Right ventricle myocardium inferior (tissue), 1 donor: ENCODE results near the gene FBXO34. TPM values are rescaled to one million over a fixed set of nuclear protein-coding genes. Genes with fewer than 3 reads are reported as not detected.
"Not testable (repeated sequence)": the region's sequence is repeated elsewhere in the genome, so short reads cannot be mapped to it uniquely, and the experiment has no call there.

Experiments used
- ATAC-seq: fragments of 200-7000 bp; cut with Tn5 transposase; one replicate; pipeline ENCODE4 v1.9.1; 2020; ENCODE audit warnings: mild to moderate bottlenecking, moderate library complexity
- DNase-seq: peaks from one replicate; pipeline ENCODE4 v3.0.0; 2021; ENCODE audit errors: missing footprints
- intact Hi-C: fragments of 100-400 bp; cut with DNase I; formaldehyde crosslinking; loops from one replicate; pipeline ENCODE4 v1.11.0; 2022
- total RNA-seq: library from RNA; stranded (reverse); fragmentation: NEBNext Ultra II Directional; extraction: Animal tissue kit (Norgen Biotek cat#: 25700); gene quantifications from one replicate; pipeline ENCODE4 v1.2.1, GENCODE V29; 2021
- donor health status: DM: no; HTN: yes; CAD: no; lungs with severe emphysema.

FBXO34 gene
- total RNA-seq, 1 donor from 2014 or later, result 24.5 TPM

DNA sequence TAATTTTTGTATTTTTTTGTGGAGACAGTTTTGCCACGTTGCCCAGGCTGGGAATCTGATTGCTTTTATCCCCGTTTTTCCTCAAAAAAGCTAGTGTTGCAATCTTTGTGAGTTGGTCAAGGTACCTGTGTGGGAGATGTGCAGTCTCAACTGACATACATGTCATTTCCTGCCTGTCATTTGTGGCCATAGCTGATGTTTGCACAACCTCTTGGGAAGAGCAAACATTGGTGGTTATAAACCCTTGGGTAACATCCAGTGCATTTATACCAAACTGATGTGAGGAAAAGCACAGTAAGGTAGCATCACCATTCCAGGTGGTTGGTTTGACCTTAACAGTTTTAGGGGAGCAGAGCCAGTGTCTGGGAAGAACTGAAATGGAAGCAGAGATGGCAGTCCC, 85.7 kb downstream of the FBXO34 start:
- DNase-seq (no peak), ATAC-seq (no peak)
- intact Hi-C loops, result loop anchor here (5.0 kb wide), 1 partner anchor 145 kb away; no protein-coding TSS in a partner anchor

DNA sequence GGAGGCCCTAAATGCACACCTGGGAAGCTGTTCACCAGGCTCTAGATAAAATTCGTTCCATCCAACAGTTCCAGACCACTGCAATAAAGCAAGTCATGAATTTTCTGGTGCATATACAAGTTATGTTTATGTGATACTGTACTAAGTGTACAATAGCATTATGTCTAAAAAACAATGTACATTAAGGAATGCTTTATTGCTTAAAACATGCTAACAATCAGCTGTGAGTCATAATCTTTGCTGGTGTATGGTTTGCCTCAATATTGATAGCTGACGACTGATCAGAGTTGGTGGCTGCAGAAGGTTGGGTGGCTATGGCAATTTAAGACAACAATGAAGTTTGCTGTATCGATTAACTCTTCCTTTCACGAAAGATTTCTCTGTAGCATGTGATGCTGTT, 88.1 kb downstream of the FBXO34 start:
- no peak for ATAC-seq
- intact Hi-C loops, result loop anchor here (5.0 kb wide), 1 partner anchor 147 kb away; no protein-coding TSS in a partner anchor

DNA sequence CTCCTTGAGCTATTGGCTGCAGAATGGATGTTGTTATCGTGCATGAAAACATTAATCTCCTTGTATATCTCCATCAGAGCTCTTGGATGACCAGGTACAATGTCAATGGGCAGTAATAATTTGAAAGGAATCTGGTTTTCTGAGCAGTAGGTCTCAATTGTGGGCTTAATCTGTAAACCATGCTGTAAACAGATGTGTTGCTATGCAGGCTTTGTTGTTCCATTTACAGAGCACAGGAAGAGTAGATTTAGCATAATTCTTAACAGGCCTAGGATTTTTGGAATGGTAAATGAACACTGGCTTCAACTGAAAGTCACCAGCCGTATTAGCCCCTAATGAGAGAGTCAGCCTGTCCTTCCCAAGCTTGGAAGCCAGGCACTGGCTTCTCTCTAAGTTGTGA, 90.0 kb downstream of the FBXO34 start:
- DNase-seq (no peak), ATAC-seq (no peak)
- intact Hi-C loops, result no loop called here

More for the DNA sequence above, 88.1 kb downstream of the FBXO34 start:
- DNase-seq, result no peak

DNA sequence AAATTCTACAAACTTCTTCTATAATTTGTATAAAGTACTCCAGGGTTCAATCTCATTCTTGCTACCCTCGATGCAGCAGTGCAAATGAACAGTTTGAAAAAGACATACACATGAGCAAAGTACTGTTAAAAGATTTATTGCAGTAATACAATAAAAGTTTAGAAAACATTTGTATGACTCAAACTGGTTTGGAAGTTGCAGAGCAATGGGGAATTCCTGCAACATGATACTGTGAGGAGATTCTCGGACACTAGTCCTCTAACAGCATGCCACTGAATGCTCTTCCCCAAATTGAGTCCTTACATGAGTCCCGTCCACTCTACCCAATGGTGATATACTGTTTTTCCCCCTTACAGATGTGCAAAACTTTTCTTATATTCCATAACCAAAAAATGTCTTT, 95.0 kb downstream of the FBXO34 start:
- intact Hi-C loops, result no loop called here
- DNase-seq, result no peak
- ATAC-seq, result no peak

DNA sequence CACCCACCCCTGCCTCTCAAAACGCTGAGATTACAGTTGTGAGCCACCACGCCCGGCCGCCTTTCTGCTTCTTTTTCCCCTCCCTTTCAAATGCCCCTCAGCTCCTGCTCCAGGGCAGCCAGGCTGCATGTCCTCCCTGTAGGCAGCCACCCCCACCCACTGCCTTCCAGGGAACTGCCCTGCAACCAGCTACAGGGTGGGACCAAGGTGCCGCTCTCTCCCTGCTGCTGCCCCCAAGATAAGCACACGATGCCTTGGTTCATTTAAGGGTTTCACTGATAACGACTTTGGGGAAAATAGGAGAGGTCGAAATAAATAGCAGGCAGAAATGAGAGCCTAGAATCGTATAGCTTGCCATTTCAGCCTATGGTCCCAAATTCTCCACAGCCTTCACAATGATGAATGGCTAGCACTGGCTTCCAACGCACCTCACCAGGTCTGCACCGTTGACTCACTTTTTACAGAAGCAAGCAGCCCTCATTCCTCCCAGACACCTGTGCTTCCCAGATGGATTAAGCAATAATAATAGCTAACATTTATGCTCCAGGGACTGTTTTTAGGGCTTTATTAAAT, 99.7 kb downstream of the FBXO34 start:
- DNase-seq (no peak), ATAC-seq (no peak)
- intact Hi-C loops, result no loop called here

DNA sequence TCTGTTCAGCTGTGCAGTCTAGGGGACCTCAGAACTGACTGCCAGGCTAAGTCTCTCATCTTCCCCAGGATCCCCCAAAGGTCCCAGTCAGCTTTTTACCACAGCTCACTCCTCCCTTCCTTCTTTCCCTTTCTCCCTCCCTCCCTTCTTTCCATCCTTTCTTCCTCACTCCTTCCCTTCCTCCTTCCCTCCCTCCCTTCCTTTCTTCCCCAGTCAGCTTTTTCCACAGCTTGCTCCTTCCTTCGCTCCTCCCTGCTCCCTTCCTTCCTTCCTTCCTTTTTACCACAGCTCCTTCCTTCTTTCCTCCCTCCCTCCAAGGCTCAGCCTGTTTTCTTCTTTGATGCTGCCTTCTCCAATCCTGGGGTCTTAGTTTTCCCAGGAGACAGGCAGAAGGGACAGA, 101.2 kb downstream of the FBXO34 start:
- DNase-seq, result no peak
- intact Hi-C loops, result no loop called here
- ATAC-seq, result no peak

DNA sequence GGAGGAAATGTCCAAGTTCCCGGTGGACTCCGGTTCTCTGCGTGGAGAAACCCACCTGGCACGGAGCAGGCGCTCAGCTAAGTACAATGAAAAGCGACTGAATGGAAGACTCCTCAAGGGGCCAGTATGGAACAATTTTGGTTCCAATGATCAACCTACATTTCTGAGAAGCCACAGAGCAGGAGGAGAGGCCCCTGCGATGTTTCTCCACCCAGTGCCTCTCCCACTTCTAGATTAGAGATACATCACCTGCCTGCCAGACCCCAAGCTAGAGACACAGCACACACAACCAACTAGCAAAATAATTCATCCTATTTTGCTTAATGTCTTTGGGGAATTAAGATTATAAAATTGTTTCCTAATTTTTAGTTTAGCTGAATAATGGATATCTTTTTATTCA, 101.6 kb downstream of the FBXO34 start:
- intact Hi-C loops, result no loop called here
- ATAC-seq (no peak), DNase-seq (no peak)

DNA sequence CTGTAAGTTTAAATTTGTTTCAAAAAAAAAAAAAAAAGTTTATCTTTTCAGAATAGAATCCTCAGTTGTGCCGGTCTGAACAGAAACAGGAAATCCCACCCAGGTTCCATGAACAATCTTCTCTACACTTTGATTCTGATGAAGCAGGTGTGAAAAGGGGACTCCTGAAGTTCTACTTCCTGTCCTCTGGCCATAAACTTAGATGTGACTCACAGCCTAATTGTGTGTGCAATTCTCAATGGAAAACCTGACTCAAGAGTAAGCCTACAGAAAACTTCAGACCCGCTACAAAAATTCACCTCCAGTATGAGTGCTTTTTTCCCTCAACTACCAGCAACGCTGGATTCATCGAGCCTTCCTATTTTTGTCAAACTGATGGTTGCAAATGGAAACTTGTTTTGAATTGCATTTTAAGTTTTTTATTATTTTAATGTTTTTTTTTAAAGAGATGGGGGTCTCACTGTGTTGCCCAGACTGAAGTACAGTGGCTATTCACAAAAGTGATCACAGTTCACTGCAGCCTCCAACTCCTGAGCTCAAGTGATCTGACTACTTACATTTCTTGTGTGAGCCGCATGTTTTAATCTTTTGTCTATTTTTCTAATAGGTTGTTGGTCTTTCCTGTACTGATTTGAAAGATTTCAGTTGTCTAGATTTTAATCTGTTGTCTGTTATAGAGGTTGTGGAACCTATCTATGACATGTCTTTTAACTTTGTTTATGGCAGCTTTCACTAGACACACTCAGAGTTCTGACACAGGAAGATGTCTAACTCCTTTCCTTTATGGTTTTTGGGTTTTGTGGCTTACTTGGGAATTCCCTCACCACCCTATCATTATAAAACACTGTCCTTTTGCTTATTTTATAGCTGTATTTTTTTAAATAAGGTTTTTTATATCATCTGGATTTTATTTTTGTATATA, 102.8 kb downstream of the FBXO34 start:
- ATAC-seq (no peak), DNase-seq (no peak)
- intact Hi-C loops, result no loop called here

DNA sequence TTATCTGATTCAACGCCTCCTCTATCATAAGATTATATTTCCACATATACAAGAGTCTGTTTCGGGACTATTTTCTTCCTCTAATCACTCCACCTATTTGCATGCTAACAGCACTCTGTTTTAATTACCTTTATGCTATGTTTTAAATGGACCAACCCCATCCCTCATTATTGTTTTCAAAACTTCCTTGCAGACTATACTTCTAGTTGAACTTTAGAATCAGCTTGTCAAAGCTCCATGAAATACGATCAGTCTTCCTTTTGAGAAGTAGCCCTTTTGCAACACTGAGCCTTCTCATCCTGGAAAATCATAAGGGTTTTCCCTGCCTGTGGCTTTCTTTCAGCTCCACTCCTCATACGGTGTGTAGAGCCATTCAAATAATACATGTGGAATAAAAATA, 103.5 kb downstream of the FBXO34 start:
- DNase-seq (no peak), ATAC-seq (no peak)
- intact Hi-C loops, result no loop called here

DNA sequence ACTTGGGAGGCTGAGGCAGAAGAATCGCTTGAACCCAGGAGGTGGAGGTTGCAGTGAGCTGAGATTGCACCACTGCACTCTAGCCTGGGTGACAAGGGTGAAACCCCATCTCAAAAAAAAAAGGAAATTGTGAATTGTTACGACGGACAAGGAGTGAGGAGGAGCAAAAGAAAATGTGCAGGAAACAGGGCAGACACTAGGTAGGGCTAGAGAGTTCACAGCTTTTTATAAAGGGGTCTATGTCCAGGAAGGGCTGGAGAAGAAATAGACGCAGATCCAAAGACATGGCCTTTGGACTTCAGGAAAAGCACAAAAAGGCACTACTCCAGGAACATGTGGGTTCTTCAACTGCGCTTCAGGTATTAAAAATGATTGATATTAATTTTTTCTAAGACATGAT, 106.0 kb downstream of the FBXO34 start:
- ATAC-seq (no peak), DNase-seq (no peak)
- intact Hi-C loops, result no loop called here

DNA sequence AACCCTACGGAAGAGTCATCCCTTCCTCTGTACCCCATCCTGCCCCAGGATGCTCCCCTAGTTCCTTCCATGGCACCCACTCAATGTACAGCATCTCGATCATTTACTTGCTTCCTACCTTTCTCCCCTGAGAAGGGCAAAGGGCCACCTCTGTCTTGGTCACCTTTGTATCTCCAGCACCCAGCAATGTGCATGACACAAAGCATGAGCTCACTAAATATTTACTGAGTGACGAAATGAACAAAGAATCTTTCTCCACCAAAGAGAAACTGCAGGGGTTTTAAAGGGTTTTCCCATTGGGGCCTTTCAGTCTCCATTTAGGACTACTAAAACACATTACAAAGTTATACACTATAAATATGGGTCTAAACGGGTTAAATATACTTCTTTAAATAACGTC, 109.8 kb downstream of the FBXO34 start:
- DNase-seq, result no peak
- intact Hi-C loops, result no loop called here

DNA sequence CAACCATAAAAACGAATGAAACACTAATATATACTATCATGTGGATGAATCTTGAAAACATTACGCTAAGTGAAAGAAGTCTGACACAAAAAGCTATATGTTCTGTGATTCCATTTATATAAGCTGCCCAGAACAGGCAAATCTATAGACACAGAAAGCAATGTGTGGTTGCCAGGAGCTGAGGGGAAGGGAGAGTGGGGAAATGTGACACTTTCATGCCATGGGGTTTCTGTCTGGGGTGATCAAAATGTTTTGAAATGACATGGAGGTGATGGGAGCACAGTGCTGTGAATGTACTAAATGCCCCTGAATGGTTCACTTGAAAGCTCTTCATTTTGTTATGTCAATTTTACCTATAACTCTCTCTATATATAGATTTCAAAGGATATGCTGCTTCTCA, 110.3 kb downstream of the FBXO34 start:
- intact Hi-C loops, result no loop called here
- ATAC-seq (no peak), DNase-seq (no peak)

More for the DNA sequence above, 109.8 kb downstream of the FBXO34 start:
- ATAC-seq, result no peak

DNA sequence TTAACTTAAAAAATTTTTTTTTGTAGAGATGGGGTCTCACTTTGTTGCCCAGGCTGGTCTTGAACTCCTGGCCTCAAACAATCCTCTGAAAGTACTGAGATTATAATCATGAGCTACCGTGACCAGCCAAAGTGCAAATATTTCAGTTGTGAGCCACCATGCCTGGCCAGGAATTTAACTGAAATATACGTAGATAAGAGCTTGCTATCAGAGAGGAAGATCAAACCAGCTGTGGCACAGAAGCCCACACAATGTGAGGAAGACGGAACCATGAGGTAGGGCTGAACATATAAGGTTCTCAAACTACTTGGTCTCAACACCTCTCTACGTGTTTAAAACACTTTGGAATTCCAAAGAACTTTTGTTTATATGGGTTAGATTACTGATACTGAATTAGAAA, 111.3 kb downstream of the FBXO34 start:
- intact Hi-C loops, result no loop called here
- no peak for ATAC-seq

DNA sequence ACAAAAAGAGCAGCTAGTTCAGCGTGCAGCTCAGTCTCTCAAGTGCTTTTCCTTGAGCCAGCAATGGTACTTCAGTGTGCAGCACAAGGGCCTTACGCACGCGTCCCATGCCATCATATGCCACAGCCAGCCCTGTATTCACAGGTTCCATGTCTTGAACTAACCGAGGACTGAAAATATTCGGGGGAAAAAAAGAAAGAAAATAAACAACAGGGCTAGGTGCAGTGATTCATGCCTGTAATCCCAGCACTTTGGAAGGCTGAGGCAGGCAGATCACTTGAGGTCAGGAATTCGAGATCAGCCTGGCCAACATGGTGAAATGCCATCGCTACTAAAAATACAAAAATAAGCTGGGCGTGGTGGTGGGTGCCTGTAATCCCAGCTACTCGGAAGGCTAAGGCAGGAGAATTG, 111.8 kb downstream of the FBXO34 start:
- DNase-seq, intact Hi-C loops: not testable (repeated sequence)
- ATAC-seq, result peak; percentile 66

More for the DNA sequence above, 111.3 kb downstream of the FBXO34 start:
- DNase-seq, result no peak

DNA sequence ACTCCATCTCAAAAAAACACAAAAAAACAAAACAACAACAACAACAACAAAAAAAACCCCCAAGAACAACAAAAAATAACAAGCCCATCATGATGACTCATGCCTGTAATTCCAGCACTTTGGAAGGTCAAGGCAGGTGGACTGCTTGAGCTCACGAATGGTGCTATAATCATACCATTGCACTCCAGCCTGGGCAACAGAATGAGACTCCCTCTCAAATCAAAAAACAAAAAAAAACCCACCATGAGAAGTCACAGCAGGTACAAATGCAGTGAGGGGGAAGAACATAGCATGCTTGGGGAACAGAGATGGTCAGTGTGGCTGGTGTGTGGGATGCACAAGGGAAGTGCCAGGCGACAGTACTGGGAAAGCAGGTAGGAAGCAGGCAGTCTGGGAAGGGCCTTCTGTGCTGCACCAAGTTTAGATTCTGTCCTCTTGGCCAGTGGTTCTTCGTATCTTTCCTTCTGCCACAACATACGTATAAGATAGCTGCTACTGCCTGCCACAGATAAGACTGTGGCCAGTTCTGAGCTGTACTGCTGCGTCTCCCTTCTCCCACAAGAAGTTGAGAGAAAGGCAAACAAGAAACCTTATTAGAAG, 112.4 kb downstream of the FBXO34 start:
- DNase-seq (no peak), ATAC-seq (peak; percentile 66)
- intact Hi-C loops, result no loop called here

DNA sequence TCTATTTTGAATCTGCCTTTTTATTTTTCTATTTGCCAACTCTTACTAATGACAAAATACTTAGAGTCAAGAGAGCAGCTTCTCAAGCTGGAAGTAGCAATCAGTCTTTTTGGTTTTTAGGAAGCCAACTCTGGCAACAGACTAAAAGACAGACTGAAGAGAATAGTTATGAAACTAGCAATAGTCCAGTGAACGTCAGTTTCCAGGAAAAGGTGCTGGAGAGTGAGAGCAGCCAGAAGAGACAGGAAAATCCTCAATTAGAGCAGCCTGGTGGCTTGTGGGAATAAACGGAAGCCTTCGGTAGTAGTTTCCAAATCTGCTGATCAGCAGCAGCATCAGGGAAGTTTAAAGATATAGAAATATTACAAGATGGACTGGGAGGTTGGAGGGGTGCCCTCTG, 113.3 kb downstream of the FBXO34 start:
- DNase-seq (no peak), ATAC-seq (no peak)
- intact Hi-C loops, result no loop called here

DNA sequence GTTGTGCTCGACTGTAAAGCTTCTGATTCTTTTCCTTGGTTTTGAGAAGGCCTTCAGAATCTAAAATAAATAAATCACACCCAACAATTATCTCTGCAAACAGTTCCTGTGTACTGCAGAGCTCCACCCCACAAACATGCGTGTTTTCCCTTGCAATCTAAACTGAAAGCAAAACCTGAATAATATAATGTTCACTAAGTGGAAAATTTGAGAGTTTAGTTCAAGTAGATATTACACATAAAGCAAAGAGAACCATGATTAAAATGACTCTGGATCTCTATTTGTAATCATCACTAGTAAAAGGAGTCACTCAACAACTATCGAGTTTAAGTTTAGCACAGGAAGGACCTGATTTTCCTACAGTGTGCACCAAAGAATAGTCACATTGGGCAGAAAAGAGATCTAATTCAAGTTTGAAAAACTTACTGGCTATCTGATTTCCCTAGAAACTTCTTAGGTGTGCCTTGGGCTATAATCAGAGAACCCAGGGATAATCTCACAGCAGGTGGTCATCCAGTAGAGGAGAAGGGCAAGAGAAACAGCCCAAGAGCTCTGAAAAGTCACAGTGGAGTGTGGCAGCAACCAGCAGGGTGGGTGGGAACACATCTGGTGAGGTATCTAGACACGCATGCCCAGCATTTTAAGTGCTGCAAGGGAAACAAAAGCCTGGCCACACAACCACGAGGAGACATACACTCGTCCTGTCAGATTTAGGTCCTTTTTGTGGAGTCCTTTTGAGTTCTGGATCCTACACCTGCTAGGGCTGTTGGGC, 115.0 kb downstream of the FBXO34 start:
- no peak for ATAC-seq
- intact Hi-C loops, result no loop called here
- no peak for DNase-seq

DNA sequence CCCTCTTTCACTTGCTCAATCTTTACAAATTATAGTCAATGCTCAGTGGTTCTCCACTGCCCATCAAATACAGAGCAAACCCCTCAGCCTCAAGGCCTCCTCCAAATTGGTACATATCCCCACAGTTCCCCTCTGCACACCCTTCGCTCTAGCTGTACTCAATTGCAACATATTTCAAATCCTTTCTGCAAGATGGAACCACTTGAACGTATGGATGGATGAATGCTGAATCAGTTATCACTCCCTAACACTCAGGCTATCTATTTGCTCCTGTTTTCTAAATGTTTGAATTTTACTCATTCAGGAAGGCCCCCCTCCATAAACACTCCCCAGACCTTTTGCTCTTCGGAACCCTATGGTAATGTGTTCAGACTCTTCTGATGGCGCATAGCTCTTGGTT, 115.9 kb downstream of the FBXO34 start:
- no peak for ATAC-seq
- intact Hi-C loops, result no loop called here
- no peak for DNase-seq

DNA sequence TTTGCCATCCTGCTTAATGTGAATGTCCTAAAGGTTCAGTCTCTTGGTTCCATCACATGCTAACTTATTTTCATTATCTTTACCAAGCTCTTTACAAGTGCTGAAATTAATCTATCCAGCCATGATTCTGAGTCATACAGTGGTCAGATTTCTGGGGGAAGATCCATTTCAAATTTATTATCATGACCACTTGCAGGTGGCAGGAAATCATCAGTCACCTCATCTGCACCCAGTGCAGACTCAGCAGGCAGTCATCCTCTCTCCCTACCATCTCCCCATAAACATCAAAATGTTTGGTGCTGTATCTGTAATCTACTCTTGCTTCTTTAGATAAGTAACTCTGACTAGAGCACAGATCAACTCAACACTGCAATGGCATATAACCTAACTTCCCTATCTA, 116.9 kb downstream of the FBXO34 start:
- DNase-seq, result no peak
- no peak for ATAC-seq

More for the DNA sequence above, 116.9 kb downstream of the FBXO34 start:
- intact Hi-C loops, result no loop called here
